AG09309 (cell line): ENCODE data around the gene TNFRSF6B.

Experiments
- DNase-seq: peaks from one replicate; pipeline ENCODE4 v3.0.0-alpha.2; 2010; ENCODE audit warnings: low read depth
- H3K4me3 ChIP-seq: 2 replicates; pipeline ENCODE4 v1.5.1; 2011; ENCODE audit warnings: mild to moderate bottlenecking, low read depth, low read length, moderate library complexity; ENCODE audit not compliant: control insufficient read depth
- TF ChIP-seq, protein P1 (sequence below): IDR thresholded peaks from 2 replicates; pipeline ENCODE4 v1.5.1; 2011; ENCODE audit warnings: mild to moderate bottlenecking, low read depth, low read length, inconsistent platforms; ENCODE audit not compliant: insufficient read depth, control insufficient read depth; ENCODE audit errors: missing control alignments

TNFRSF6B gene

DNA sequence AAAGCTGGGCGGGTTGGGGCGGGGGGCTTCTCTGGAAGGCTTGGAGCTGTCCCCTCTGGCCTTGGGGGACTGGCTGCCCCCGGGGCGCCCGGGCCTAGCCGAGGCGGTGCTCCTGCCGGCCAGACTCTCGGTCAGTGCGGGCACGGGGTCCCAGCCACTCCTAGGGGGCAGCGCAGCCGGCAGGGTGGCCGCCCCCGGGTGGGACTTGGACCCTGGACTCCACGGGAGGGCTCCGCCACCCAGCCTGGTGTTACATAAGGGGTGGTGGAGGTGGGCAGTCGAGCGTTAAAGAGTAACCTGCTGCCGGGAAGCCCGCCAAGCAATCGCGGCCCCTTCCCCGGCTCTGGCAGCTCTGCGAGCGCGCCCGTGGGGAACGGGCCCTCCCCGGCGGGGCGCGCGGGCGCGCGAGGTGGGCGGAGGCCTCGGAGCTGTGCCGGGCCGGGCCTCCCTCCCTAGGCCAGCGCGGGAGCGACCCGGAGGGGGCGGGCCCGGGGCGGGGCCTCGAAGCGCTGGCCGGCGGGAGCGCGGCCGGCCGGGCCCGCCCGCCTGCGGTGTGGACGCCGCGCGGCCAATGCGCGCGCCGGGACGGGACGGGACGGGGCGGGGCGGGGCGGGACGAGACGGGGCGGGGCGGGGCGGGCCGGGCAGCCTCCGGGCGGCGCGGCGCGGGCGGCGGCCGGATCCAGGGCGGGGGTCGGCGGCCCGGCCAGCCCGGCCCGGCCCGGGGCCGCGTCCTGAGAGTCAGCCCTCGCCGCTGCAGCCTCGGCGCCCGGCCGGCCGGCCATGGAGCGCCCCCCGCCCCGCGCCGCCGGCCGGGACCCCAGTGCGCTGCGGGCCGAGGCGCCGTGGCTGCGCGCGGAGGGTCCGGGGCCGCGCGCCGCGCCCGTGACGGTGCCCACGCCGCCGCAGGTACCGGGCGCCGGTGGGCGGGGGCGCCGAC, 42.9 kb downstream of the TNFRSF6B start, which contains the start of gene SLC2A4RG:
TSS of gene SLC2A4RG (plus strand) at position 647 of the 940 bp plus-strand sequence. CDS start at position 784, 137 bp downstream.
- TF ChIP-seq, protein P1, sequence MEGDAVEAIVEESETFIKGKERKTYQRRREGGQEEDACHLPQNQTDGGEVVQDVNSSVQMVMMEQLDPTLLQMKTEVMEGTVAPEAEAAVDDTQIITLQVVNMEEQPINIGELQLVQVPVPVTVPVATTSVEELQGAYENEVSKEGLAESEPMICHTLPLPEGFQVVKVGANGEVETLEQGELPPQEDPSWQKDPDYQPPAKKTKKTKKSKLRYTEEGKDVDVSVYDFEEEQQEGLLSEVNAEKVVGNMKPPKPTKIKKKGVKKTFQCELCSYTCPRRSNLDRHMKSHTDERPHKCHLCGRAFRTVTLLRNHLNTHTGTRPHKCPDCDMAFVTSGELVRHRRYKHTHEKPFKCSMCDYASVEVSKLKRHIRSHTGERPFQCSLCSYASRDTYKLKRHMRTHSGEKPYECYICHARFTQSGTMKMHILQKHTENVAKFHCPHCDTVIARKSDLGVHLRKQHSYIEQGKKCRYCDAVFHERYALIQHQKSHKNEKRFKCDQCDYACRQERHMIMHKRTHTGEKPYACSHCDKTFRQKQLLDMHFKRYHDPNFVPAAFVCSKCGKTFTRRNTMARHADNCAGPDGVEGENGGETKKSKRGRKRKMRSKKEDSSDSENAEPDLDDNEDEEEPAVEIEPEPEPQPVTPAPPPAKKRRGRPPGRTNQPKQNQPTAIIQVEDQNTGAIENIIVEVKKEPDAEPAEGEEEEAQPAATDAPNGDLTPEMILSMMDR, result no peak
- DNase-seq, result no peak
- peak within 1 kb of the TSS; percentile 77 for H3K4me3 ChIP-seq

DNA sequence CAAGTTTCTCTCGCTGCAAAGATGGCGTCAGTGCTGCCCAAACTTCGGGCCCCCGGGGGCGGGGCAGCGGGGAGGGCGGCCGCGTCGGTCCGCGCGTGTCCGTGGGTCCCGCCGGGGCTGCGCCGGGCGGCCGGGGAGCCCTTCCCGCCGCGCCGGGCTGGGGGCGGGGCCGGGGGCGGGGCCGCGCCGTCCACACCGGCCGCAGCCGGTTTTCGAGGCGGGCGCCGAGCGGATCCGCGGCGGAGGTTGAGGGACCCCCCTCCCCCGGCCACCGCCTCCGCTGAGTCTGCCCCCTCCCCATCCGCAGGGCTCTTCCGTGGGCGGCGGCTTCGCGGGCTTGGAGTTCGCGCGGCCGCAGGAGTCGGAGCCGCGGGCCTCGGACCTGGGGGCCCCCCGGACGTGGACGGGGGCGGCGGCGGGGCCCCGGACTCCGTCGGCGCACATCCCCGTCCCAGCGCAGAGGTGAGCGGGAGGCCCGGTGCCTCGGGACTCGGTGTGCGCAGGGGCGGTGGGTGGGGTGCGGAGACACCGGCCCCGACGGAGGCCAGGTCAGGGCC, 43.7 kb downstream of the TNFRSF6B start:
- peak overlapping the region; percentile 77 for H3K4me3 ChIP-seq
- DNase-seq, result no peak
- TF ChIP-seq, protein P1, result no peak

DNA sequence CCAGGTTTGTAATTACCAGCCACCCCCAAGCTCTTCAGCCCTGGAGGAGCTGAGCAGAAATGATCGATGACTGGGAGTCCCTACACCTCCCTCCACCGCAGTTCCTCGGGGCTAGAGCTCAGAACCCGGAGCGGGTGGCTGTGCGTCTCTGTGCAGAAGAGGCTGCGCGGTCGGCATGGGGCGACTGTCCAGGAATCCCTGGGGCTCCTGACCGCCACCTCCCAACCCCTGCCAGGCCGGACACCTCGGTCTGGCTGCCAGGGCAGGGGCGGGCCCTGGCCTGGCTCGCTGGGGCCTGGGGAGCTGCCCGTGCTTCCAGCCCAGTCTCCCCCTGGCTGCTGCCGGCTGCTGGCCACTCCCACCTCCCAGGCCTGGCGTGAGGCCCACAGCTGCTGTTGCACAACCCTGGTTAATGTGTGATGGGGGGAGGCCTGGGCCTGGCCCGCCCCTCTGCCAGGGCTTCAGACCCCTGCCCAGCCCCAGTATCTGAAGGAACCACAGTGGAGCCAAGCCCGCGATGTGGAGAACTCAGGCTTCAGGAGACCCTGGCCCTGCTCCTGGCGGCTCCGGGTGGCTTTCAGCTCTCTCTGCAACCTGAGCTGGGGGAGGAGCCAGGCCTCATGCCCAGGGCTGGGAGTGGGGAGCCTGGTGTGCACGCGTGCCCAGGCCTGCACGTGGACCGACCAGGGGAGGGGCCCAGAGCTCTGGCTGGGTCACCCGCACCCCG, 44.3 kb downstream of the TNFRSF6B start:
- TF ChIP-seq, protein P1, result peak; percentile 28
- peak; percentile 59 for DNase-seq
- H3K4me3 ChIP-seq, result peak overlapping the region; percentile 77

DNA sequence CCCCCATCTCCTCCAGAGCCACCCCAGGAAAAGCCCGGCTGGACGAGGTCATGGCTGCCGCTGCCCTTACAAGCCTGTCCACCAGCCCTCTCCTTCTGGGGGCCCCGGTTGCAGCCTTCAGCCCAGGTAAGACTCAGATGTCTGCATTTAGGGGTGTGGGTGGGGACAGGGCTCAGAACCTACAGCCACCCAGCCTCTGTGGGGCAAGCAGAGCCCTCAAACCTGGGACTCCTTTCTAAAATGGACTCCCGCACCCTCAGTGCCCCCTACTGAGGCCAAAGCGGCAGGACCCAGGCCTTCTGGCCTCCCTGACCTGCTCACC, 44.9 kb downstream of the TNFRSF6B start:
- peak overlapping the region; percentile 77 for H3K4me3 ChIP-seq
- TF ChIP-seq, protein P1, result no peak
- DNase-seq, result no peak

DNA sequence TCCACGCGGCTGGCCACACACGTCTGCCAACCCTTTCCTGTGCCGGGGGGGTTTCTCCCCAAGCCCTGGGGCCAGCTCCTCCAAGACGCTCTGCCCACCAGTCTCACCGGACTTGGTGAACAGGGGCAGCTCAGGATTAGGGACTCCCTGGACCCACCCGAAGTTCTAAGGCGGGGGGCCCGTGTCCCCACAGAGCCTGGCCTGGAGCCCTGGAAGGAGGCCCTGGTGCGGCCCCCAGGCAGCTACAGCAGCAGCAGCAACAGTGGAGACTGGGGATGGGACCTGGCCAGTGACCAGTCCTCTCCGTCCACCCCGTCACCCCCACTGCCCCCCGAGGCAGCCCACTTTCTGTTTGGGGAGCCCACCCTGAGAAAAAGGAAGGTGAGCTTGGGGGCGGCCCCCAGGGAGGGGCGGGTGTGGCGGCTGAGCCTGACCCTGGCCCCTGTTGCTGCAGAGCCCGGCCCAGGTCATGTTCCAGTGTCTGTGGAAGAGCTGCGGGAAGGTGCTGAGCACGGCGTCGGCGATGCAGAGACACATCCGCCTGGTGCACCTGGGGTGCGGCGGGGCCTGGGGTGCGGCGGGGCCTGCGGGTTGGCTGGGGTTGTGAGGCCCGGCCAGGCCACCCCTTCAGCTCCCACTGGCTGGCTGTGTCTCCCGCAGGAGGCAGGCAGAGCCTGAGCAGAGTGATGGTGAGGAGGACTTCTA, 45.4 kb downstream of the TNFRSF6B start:
- H3K4me3 ChIP-seq, result peak overlapping the region; percentile 77
- DNase-seq, result no peak
- TF ChIP-seq, protein P1, result no peak
